Stimulated activated CD4-positive, alpha-beta T cell treated with anti-CD3 and anti-CD28 coated beads, Interleukin-4, amount 100 ng/mL, for 24 hours (primary cell): ENCODE data around the gene SLC4A7.
"Not testable (repeated sequence)": the region's sequence is repeated elsewhere in the genome, so short reads cannot be mapped to it uniquely, and the experiment has no call there.

Experiments
- DNase-seq: peaks from one replicate; pipeline ENCODE4 v3.0.0-alpha.2; 2020

The SLC4A7 gene

GRCh38 chr3:27357665-27358258 is 126.4 kb downstream of the SLC4A7 start:
- peak; percentile 63 for DNase-seq

DNA sequence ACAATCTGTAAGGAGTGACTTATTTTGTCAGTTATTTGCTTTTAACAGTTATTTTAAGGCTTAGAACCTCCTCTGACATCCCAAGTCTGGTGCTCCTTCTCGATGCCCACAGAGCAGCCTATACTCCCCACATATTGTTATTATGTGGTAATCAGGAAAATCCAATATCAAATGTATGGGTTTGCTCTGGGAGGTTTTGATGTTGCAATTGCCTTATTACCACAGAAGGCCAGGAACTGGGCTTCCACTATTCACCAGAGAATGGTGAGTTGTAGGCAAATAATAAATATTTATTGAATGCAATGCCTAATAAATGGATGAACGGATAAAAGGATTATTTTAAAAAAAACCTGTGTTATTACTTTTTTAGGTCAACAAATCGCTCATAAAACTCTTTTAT is 127.2 kb downstream of the SLC4A7 start:
- DNase-seq, result no peak

GRCh38 chr3:27354588-27355203 is 129.5 kb downstream of the SLC4A7 start:
- DNase-seq, result no peak

- DNase-seq, result no peak
Observed at GRCh38 chr3:27354161-27354560, 130.0 kb downstream of the SLC4A7 start.

DNA sequence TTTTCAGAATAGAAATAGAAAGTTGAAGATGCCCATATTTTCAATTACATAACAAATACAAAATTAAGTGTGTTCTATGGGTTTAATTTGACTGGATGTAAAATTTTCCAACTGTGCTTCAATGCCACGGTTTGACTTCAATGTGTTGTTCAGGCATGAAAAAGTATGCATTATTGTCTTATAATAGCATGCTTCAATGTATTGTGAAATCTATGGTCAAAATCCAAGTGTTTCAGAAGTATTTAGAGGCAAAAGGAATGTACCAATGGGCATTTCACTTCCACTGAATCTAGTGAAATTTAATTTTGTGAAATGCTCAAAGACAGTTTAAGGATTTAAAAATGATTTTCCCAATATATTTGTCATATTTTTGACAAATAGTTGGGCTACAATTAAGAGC is 131.0 kb downstream of the SLC4A7 start:
- no peak for DNase-seq

DNA sequence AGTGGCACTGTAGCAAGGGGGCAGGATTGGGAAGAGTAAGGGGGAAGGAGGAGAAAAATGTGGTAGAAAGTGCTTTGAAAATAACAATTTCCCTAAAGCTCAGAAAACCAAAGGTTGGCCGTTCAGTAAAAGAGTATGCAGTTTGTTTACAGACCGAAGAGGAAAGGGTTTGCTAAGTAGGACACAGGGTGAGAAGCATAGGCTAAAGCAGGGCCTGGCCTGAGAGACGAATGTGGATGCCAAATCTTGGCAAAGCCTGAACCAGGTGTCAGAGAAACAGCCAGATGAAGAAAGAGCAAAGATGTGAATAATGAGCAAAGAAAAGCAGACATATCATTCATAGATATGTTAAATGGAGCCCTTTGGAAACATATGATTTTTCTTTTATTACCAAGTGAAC is 132.1 kb downstream of the SLC4A7 start:
- DNase-seq, result no peak

DNA sequence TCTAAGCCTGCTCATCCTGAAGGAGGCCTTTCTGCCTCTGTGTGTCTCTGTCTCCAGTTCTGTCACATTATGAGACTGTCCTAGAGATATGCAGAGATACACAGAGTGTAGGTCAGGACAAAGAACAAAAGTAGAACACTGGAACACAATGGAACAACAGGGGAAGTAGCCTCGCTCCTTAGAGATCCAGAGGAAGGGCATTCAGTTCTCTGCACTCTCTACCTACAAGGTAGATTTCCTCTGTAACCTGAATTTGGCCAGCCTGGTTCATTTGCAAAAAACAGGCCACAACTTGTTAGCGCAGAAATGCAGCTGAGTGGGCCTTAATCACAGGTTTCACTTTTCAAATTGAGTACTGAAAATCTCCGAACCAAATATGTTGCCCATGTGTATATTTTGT is 134.4 kb downstream of the SLC4A7 start:
- DNase-seq, result no peak

DNA sequence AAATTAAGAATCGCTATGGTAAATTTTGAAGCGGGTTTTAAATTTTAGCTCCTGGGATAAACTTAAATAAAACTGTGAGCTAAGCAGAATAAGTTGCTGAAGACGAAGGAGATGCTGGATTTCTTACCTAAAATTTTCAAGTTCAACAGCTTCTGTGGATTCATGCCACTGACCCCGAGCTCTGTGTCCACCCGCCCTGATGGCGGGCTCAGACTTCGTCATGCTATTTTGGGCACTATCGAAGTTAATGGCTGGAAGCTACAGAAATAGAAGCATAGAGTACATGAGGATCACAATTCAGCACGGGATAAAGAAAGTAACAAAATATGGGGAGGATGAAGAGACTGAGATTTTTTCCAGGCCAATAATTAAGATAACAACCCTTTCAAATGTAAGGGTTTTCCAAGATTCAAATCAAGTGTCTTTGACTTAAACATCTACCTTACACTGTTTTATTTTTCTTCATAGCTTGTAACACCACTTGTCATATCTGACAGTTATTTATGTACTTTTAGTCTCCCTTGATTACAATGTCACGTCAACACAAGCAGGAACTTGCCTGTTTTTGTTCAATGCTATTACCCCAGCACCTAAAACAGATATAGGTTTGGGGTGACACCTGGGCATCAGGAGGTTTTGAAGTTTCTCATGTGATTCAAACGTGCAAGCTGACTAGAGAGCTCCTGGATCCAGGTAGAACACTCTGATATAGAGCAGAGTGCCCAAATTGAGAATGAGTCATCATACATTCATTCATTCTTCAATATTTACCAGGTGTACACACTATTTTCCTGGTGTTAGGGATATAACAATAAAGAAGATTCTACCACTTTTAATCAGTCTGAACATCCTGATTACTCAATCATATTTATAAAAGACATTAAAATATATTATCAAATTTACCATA is 138.0 kb downstream of the SLC4A7 start:
- DNase-seq, result no peak

GRCh38 chr3:27345493-27345892 is 138.7 kb downstream of the SLC4A7 start:
- DNase-seq, result no peak

DNA sequence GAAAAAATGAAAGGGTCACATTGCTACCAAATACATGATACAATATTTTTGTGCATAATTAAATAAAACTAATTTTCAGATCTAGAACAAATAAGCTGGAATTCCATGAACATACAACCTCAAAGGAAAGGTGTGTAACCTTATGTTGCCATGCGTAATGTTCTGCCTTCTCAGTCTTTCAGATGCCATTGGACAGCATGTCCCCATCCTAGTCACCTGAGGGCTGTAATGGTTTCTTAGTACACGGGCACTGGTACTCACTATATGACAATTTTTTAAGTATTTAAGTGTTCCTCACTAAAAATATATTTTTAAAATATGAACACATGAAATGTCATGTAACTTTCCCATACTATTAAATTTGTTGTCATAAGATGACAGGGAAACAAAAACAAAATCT is 139.1 kb downstream of the SLC4A7 start:
- DNase-seq, result no peak

DNA sequence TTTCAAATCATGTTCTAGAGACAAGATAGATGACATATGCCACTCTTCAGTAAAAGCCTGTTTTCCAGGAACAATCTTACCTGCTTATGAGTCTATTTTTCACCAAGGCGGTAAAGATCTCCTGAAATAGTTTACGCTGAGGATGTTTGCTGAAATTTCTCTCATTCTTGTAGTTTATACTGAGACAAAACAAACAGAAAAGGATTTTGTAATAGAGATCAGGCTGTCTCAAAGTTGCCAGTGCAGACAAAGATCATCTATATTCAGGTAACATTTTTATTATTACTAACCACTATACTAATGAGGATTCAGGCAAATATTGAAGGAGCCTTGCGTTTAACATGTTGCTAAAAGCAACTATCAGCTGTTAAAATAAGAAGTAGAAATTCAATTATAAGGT is 140.0 kb downstream of the SLC4A7 start:
- no peak for DNase-seq

- DNase-seq, result no peak
Observed at GRCh38 chr3:27342267-27342666, 141.9 kb downstream of the SLC4A7 start.

DNA sequence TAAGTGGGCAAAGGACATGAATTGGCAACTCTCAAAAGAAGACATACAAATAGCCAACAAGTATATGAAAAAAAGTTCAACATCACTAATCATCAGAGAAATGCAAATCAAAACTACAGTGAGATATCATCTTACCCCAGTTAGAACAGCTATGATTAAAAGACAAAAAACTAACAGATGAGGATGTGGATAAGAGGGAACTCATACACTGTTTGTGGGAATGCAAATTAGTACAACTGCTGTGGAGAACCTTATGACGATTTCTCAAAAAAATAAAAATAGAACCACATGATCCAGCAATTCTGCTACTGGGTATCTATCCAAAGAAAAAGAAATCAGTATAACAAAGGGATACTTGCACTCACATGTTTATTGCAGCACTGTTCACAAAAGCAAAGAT is 143.7 kb downstream of the SLC4A7 start:
- no peak for DNase-seq

- no peak for DNase-seq
Observed at GRCh38 chr3:27335571-27335970, 148.6 kb downstream of the SLC4A7 start.

DNA sequence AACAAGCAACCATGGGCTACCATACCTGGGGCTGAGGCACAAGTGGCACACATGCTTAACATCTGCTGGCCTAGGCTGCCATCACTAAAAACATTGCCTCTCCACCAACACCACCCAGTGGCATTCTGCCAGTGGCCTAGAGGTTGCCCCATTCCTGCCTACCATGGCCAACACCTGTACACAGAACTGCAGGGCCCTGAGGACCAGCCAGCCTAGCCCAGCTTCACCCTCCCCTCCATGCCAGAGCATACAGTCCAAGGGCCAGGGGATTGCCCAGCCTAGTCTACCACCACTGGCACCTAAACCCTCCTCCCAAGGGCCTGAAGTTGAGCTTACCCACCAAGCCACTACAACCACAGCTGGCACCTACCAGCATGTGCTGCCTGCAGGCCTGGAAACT is 150.3 kb downstream of the SLC4A7 start:
- DNase-seq, result no peak

DNA sequence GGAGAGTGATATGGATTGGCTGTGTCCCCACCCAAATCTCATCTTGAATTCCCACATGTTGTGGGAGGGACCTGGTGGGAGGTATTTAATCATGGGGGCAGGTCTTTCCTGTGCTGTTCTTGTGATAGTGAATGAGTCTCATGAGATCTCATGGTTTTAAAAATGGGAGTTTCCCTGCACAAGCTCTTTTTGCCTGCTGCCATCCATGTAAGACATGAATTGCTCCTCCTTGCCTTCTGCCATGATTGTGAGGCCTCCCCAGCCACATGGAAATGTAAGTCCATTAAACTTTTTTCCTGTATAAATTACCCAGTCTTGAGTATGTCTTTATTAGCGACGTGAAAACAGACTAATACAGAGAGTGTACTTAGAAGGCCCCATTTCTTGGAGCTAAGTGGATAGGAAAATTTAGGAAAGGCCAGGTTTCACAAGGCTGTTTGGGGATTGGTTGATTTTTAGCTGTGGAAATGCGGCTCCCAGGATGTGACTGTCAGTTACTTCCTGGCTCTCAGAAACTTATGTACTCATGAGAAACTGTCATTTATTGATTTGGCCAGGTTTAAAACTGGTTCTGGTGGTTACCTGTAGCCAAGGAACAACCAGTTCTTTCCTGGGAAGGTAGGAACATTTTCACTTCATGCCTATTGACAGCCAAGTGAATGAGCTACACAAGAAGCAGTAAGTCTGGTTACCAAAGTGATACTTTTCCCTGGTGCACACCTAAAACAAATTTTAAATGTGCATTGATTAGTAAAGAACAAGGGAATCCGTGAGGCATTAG is 155.0 kb downstream of the SLC4A7 start:
- DNase-seq, result not testable (repeated sequence)

DNA sequence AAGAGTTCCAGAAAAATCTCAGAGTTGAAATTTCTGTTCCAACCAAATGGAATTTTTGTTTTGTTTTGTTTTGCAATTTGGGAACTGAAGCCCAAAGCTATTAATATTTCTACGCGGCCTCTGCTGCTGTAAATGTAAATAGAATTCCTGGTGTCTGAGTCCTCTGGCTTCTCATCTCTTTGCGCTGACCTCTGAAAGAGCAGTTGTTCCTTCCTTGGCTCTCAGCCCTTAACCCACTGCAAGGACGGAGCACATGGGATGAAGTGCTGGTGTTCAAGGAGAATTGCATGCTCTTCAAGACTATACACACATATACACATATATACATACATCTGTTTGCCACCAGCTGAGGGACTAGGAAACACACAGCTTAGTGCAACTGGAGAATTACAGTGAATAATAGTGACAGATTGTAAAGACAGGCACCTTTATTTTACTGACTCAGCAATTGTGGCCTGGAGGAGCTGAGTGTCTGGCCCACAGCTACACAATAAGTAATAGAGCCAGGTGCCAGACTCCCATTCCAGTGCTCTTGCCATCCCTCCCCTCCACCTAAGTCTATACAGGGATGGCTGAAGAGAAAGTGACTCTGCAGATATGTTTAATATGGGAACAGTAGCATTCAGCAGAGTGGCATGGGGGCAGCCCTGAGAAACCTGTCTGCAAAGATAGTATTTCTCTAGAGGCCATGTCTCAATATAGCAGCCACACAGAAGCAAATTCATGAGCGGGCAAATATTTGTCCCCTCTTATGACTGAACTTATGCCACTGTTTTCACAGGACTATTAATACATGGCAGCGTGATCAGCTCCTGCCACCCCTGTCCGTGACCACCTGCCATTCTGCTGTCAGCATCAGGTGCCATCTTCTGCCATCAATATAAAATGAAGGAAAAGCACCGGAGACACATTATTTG is 157.3 kb downstream of the SLC4A7 start:
- DNase-seq, result no peak

- no peak for DNase-seq
Observed at GRCh38 chr3:27326202-27326601, 158.0 kb downstream of the SLC4A7 start.

DNA sequence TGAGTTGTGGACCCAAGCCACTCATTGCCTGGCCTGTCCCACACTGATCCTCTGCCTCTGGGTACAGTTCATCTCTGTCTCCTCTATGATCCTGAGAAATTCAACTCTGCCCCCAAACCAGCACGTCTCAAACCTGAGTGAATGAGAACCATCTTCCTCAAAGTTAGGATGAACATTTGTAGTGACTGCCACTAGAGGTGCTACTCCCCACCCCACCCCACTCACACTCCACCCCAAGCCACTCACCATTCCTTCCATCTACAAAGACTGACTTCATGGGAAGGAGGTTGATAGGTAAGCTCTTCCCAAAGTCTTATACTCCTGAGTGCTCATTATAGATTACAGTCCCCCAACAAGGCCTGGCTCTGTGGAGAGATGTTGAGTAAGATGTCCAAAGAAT is 158.8 kb downstream of the SLC4A7 start:
- no peak for DNase-seq

- no peak for DNase-seq
Observed at GRCh38 chr3:27324686-27325085, 159.5 kb downstream of the SLC4A7 start.

DNA sequence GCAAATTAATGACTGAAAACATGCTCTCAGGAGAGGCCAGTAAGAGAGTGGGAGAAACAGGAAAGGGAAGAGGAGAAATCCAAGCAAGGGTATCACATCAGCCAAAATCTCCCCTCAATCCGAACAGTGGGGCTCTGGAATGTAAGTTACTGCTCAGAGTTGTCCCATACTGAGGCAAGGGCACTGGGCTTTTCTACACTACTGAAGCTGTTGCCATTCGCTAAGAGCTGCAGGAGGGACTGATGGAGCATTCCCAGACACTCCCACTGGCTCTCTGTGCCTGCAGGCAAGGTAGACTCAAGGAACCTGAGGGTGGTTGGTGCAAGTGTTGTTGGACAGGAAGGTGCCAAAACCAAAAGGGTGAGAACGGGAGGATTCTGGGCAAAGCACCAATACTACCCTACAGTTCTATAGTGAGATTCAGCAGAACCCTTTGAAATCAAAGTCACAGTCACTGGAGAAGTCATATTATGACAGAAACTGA is 161.1 kb downstream of the SLC4A7 start:
- DNase-seq, result no peak
